Superior temporal gyrus (tissue), 1 donor: ENCODE data around the gene TGFA.

ENCODE experiments used
- DNase-seq: peaks from one replicate; pipeline ENCODE4 v3.0.0-alpha.2; 2016; ENCODE audit errors: extremely low spot score

Gene TGFA

GRCh38 chr2:70420143-70420542 is 133.5 kb downstream of the TGFA start:
- no peak for DNase-seq

DNA sequence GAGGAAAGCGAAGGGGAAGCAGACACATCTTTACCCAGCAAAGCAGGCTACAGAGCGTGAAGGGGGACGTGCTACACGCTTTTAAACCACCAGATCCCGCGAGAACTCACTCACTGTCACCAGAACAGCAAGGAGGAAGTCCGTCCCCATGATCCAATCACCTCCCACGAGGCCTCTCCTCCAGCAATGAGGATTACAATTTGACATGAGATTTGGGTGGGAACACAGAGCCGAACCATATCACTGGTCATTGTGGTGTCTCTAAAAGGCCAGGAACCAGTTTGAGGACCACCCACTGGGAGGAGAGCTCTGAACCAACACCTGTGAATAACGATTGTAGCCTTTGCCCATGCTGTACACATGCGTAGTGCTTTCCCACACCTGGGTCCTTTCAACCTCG is 135.1 kb downstream of the TGFA start:
- DNase-seq, result no peak

DNA sequence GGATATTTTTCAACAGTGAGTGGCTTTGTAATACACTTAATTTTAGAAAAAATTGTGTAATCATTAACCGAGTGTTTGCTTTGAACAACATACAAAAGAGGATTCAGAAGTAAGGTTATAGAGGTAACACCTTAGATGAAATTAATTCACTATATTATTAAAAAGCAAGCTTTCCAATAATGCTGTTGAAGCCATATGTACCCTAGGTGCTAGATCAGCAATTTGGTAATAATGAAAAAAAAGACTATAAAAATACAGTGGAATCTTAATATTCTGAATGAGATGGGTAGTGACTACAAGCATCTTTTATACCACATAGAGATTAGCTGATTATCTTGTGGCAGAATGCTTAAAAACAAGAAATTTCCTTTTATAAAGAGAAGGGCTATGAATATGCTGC is 136.6 kb downstream of the TGFA start:
- DNase-seq, result no peak

DNA sequence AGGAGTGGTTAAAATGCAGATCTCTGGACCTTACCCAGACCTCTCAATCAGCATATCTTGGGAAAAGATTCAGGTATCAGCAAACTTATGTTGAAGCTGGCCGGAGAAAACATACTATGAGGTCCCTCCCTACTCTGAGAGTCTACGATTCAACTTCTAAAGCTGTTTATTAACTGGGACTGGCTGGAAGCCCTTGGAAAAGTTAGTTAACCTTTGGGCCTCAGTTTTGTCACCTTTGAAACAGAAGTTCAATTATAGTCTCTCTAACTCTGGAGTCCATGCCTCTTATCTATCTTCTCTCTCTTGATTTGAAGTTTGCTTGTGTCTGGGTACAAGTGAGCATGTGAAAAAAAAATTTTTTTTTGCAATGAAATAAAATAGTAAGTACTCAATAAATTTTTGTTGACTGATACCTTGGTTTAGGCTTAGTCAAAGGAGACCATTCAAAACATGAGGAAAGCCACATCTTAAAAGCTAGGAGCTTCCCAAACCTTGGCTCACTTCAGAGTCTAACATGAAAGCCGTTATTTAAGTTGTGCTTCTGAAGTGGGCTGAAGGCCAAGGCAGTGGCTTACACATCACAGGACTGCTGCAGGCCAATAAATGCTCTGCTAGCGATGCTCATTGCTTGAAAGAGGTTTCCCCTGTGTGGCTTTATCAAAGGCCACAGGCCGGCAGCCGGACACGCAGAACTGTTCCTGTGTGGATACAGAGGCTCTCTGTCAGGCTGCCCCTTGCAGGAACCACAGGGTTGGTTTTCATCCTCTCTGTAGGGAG is 141.1 kb downstream of the TGFA start:
- DNase-seq, result no peak

DNA sequence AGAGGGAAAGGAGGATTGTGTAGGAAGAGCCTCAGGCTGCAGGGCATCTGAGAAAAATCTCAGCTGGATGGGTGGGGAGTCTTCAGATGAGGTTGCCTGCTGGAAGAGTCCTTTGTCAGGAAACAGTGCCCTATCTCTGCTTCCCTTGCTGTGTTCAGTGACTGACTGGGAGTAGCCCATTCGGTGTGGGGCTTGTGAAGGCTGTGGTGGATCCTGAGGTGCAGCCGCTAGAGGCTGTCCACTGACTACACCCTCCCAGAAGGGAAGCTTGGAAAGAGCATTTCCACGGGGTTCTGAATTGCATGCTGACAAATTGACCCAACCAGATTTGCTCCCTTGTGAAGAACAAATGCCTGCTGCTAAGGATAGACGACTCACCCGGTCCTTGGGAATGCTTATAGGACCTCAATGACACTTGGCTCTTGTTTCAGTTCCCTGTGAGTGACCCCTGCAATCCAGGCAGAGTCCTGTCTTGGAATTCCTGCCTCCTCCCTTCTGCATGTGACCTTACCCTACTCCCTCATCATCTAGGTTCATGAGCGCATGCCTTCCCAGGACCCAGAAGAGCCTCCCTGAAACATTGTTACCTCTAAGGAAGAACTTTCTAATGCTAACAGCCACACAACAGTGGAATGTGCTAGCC is 142.0 kb downstream of the TGFA start:
- no peak for DNase-seq

- DNase-seq, result no peak
Observed at GRCh38 chr2:70403267-70404053, 150.2 kb downstream of the TGFA start.

DNA sequence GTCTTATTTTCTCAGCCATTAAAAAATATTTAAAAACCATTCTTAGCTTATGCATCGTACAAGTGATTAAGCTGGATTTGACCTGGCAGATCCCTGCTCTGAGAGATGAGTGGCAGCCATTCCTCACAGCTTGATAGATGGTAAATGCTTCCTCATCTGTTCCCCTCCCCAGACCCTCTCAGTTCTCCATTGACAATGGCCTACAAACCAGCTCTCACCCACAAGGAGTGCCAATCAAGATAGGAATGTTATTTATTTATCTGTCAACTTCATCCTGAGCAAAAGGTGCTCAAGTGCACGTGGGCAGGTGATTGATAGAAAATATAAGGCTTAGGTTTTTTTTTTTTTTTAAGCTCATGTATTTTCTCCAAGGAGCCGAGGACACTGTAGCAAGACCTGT is 153.1 kb downstream of the TGFA start:
- no peak for DNase-seq

DNA sequence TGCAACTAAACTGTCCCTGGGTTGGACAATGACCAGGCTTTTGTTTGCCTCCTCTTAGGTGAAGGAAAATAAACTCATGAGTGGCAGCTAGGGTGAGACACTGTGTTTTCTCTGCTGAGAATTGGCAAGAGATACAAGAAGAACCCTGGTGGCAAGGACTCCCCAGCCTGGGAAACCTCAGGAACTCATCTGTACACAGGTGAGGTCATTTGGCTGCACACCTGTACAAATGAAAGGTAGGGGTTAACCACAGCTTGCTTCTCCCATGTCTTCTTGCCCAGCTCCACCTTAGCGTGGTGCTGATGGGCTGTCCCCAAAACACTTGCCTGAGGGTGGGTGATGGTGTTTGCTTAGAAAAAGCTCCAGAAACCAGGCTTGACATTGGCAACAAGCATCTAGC is 154.6 kb downstream of the TGFA start:
- DNase-seq, result no peak
